Measurements from ENCODE around the gene RALGPS1. TPM values are rescaled to one million over a fixed set of nuclear protein-coding genes. Genes with fewer than 3 reads are reported as not detected.

Gene RALGPS1
- total RNA-seq, 1 experiment from 2014 or later = 28.5 TPM

- POLR2A ChIA-PET = interaction anchor here (1.5 kb wide), 1 partner anchor 148 kb away, joined by 4 read pairs; no protein-coding TSS in a partner anchor
- DNase-seq (ENCODE audit: low spot score) (no peak), ATAC-seq (no peak)
- Mint-ChIP-seq H3K4me3 (no peak overlapping the region), H3K9me3 (no peaks in the 10 kb centered on the region), H3K4me1 (peaks cover 30% of the 10 kb centered on the region), H3K27me3 (ENCODE audit: low read depth) (no peaks in the 10 kb centered on the region), H3K27ac (peak overlapping the region; percentile 96; the same call in 1 of the 2 replicates), H3K36me3 (no peaks in the 10 kb centered on the region)
- no peak for TF ChIP-seq PRDM15 (CRISPR knock-in tag; IDR thresholded peaks at IDR 0.05)
- no peak for TF ChIP-seq TEAD4 (CRISPR knock-in tag; IDR thresholded peaks at IDR 0.05)
- no peak for TF ChIP-seq ZNF671 (CRISPR knock-in tag; IDR thresholded peaks at IDR 0.05)
- TF ChIP-seq, protein P1, sequence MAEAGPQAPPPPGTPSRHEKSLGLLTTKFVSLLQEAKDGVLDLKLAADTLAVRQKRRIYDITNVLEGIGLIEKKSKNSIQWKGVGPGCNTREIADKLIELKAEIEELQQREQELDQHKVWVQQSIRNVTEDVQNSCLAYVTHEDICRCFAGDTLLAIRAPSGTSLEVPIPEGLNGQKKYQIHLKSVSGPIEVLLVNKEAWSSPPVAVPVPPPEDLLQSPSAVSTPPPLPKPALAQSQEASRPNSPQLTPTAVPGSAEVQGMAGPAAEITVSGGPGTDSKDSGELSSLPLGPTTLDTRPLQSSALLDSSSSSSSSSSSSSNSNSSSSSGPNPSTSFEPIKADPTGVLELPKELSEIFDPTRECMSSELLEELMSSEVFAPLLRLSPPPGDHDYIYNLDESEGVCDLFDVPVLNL (CRISPR knock-in tag; IDR thresholded peaks at IDR 0.05; ENCODE audit: borderline replicate concordance, low read depth) = no peak
- no peak for TF ChIP-seq MLX (CRISPR knock-in tag; IDR thresholded peaks at IDR 0.05)
- TF ChIP-seq CTCF (IDR thresholded peaks at IDR 0.05) = no peak
- no peak for TF ChIP-seq MYBL2 (CRISPR knock-in tag; IDR thresholded peaks at IDR 0.05)
- TF ChIP-seq, protein P2, sequence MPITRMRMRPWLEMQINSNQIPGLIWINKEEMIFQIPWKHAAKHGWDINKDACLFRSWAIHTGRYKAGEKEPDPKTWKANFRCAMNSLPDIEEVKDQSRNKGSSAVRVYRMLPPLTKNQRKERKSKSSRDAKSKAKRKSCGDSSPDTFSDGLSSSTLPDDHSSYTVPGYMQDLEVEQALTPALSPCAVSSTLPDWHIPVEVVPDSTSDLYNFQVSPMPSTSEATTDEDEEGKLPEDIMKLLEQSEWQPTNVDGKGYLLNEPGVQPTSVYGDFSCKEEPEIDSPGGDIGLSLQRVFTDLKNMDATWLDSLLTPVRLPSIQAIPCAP (CRISPR knock-in tag; IDR thresholded peaks at IDR 0.05) = no peak
- TF ChIP-seq, protein P3, sequence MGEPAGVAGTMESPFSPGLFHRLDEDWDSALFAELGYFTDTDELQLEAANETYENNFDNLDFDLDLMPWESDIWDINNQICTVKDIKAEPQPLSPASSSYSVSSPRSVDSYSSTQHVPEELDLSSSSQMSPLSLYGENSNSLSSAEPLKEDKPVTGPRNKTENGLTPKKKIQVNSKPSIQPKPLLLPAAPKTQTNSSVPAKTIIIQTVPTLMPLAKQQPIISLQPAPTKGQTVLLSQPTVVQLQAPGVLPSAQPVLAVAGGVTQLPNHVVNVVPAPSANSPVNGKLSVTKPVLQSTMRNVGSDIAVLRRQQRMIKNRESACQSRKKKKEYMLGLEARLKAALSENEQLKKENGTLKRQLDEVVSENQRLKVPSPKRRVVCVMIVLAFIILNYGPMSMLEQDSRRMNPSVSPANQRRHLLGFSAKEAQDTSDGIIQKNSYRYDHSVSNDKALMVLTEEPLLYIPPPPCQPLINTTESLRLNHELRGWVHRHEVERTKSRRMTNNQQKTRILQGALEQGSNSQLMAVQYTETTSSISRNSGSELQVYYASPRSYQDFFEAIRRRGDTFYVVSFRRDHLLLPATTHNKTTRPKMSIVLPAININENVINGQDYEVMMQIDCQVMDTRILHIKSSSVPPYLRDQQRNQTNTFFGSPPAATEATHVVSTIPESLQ (CRISPR knock-in tag; IDR thresholded peaks at IDR 0.05) = no peak
- no peak for TF ChIP-seq CREB1 (CRISPR knock-in tag; IDR thresholded peaks at IDR 0.05)
- TF ChIP-seq, protein P4, sequence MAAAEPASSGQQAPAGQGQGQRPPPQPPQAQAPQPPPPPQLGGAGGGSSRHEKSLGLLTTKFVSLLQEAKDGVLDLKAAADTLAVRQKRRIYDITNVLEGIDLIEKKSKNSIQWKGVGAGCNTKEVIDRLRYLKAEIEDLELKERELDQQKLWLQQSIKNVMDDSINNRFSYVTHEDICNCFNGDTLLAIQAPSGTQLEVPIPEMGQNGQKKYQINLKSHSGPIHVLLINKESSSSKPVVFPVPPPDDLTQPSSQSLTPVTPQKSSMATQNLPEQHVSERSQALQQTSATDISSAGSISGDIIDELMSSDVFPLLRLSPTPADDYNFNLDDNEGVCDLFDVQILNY (CRISPR knock-in tag; IDR thresholded peaks at IDR 0.05) = no peak
- no peak for TF ChIP-seq NFYB (CRISPR knock-in tag; conservative IDR thresholded peaks at IDR 0.05; ENCODE audit: low read depth)
- TF ChIP-seq SMAD3 (CRISPR knock-in tag; IDR thresholded peaks at IDR 0.05; ENCODE audit: borderline replicate concordance) = no peak
- TF ChIP-seq NR2C2 (CRISPR knock-in tag; IDR thresholded peaks at IDR 0.05) = no peak
- TF ChIP-seq JAZF1 (CRISPR knock-in tag; IDR thresholded peaks at IDR 0.05) = no peak
- CTCF ChIA-PET = interaction anchor here (1.8 to 2.5 kb wide), 2 partner anchors 9 to 37 kb away, joined by 6 to 15 read pairs; partner anchors contain the start of gene ANGPTL2
Observed at GRCh38 chr9:127113191-127113972, 198.8 kb downstream of the RALGPS1 start.
